ENCODE data around the gene FMNL2. TPM values are rescaled to one million over a fixed set of nuclear protein-coding genes. Genes with fewer than 3 reads are reported as not detected.

The FMNL2 gene
- total RNA-seq, 1 donor from 2014 or later = 12.0 TPM

DNA sequence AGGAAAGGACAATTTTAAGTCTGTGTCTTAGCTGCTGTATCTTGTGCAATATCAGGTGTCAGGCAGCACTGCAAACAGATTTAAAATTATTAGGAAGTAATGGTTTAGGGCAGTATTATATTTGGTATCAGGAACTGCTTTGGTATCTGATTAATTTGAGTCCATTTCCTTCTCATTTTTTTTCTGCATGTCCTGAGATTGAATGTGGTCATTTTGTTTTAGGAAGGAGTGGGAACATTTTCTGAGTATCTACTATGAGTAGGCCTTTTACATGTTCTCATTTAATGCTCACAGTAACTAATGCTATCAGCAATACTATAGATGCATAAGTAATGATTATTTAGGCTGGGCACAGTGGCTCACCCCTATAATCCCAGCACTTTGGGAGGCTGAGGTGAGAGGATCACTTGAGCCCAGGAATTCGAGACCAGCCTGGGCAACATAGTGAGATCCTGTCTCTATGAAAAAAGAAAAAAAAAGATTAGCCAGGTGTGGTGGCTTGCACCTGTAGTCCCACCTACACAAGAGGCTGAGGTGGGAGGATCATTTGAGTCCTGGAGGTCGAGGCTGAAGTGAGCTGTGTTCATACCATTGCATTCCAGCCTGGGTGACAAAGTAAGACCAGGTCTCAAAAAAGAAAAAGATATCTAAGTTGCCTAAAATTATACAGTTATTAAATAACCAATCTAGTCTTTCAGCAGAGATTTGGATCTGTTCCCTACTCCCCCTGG lies 4.7 kb downstream of the FMNL2 start:
- H3K4me3 ChIP-seq = no peak overlapping the region
- no peaks in the 10 kb centered on the region for H3K27me3 ChIP-seq
- intact Hi-C loops (cut with DNase I) = loop anchor here (5.0 to 10.0 kb wide), 6 partner anchors 68 to 378 kb away; partner anchors contain the start of genes ARL6IP6, PRPF40A and STAM2
- H3K4me1 ChIP-seq = peaks cover 2 to 26% of the 10 kb centered on the region in 2 donors
- no peak overlapping the region for H3K27ac ChIP-seq
- TF ChIP-seq, protein P1, sequence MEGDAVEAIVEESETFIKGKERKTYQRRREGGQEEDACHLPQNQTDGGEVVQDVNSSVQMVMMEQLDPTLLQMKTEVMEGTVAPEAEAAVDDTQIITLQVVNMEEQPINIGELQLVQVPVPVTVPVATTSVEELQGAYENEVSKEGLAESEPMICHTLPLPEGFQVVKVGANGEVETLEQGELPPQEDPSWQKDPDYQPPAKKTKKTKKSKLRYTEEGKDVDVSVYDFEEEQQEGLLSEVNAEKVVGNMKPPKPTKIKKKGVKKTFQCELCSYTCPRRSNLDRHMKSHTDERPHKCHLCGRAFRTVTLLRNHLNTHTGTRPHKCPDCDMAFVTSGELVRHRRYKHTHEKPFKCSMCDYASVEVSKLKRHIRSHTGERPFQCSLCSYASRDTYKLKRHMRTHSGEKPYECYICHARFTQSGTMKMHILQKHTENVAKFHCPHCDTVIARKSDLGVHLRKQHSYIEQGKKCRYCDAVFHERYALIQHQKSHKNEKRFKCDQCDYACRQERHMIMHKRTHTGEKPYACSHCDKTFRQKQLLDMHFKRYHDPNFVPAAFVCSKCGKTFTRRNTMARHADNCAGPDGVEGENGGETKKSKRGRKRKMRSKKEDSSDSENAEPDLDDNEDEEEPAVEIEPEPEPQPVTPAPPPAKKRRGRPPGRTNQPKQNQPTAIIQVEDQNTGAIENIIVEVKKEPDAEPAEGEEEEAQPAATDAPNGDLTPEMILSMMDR (IDR thresholded peaks at IDR 0.05) = no peak
- H3K36me3 ChIP-seq = peaks cover 0 to 5% of the 10 kb centered on the region in 2 donors
- H3K9me3 ChIP-seq = no peaks in the 10 kb centered on the region
- no peak for DNase-seq (ENCODE audit: low spot score in 2 of 2)

DNA sequence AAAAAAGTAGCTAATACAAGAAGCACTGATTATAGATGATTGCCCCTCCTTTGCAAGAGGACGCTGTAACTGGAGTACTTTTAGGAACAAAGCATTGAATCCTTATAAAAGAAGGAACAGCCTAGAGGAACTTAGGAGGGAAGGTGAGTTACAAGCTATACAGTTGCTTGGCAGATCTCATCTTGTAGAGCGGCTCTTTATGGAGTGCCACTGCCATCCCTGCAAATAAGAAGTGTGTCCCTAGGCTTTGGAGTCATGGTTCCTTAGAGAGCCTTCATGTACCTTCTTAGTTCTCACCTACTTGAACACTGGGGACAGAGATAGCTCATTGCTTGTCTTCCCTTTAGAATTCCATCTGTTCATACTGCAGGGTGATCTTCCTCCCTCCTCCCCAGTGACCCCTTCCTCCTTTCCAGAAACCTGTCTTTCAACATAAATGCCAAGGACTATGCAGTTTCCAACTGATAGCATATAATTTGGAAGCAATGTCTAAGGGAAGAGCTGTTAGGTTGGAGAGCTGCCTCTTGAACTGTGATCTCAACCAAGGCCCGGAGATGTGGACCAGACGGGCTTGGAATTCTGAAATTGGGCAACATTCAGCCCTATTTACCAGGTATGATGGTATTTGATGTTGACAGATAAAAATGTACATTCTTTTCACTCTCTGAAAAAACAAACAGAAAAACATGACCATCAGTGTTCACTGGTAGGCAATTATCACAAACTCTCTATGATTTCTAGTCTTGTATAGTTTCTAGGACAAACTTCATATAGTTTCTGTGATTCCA lies 7.5 kb downstream of the FMNL2 start:
- Histone ChIP-seq H3K4me1 (peaks cover 2 to 26% of the 10 kb centered on the region in 2 donors), H3K4me3 (no peak overlapping the region)
- intact Hi-C loops (cut with DNase I) = no loop called here

DNA sequence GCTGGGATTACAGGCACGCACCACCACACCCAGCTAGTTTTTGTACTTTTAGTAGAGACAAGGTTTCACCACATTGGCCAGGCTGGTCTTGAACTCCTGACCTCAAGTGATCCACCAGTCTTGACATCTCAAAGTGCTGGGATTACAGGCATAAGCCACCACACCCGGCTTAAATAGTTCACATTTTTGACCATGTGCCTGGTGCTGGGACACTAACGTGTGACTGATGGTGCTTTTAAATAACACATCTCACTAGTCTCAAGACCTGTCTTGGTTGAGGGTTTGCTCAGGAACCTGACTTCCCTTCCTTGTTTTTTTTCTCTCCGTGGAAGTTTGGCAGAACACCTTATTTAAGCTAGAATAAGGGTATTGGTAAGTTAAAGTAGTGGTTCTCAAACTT lies 8.5 kb downstream of the FMNL2 start:
- Histone ChIP-seq H3K9me3 (no peaks in the 10 kb centered on the region), H3K36me3 (peaks cover 0 to 5% of the 10 kb centered on the region in 2 donors), H3K4me1 (peaks cover 2 to 26% of the 10 kb centered on the region in 2 donors), H3K27me3 (no peaks in the 10 kb centered on the region), H3K27ac (no peak overlapping the region), H3K4me3 (no peak overlapping the region)
- intact Hi-C loops (cut with DNase I) = no loop called here
- DNase-seq (ENCODE audit: low spot score in 2 of 2) = no peak
- TF ChIP-seq, protein P1 (IDR thresholded peaks at IDR 0.05) = no peak

More for the DNA sequence above, 7.5 kb downstream of the FMNL2 start:
- Histone ChIP-seq H3K27ac (no peak overlapping the region), H3K27me3 (no peaks in the 10 kb centered on the region), H3K9me3 (no peaks in the 10 kb centered on the region), H3K36me3 (peaks cover 0 to 5% of the 10 kb centered on the region in 2 donors)
- TF ChIP-seq, protein P1 (IDR thresholded peaks at IDR 0.05) = no peak
- DNase-seq (ENCODE audit: low spot score in 2 of 2) = no peak

DNA sequence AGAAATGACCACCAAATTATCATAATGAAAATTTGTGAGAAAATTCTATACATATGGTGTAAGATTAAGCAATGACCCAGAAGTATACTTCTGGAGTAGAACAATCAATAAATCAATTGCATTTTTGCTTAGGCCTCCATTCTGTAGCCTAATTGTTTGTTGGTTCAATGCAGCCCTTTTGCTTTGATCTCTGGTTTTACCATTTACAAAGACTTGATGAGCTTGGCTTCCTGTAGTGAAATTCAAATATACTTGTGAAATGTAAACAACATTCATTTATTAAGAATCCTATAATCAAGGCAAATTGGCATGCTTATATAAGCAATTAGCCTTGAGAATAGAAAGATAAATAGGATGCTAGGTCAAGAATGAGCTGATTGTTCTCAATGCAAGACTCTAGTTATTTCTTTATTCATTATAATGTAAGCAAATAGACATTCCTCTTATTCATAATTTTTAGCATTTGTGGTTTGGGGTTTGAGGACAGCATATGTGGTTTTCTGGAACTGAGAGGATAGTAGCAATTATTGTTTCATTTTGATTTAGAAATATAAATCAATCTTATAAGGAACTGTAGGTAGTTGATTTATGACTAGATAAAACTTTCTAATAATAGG lies 9.7 kb downstream of the FMNL2 start:
- Histone ChIP-seq H3K27ac (no peak overlapping the region), H3K4me1 (peaks cover 2 to 23% of the 10 kb centered on the region in 2 donors), H3K27me3 (no peaks in the 10 kb centered on the region), H3K36me3 (peaks cover 0 to 5% of the 10 kb centered on the region in 2 donors), H3K9me3 (no peaks in the 10 kb centered on the region), H3K4me3 (no peak overlapping the region)
- intact Hi-C loops (cut with DNase I) = no loop called here
- no peak for DNase-seq (ENCODE audit: low spot score in 2 of 2)
- TF ChIP-seq, protein P1 (IDR thresholded peaks at IDR 0.05) = no peak

DNA sequence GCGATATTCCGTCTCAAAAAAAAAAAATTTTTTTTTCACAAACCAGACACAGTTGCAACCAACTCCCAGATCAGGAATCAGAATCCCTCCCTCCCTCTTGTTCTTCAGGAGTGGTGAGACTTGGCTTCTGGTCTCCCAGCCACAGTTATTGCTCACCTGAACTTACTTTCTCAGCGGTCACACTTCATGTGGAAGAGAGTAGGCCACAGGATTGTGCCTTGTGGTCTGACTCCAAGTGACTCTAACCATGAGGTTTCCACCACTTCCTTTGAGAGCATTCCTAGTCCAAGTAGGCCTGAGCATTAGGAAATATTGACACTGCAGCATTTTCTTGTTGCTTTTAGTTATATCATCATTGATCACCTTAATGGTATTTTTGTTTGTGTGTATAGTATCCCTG lies 12.1 kb downstream of the FMNL2 start:
- intact Hi-C loops (cut with DNase I) = no loop called here

More for the DNA sequence above, 12.1 kb downstream of the FMNL2 start:
- TF ChIP-seq, protein P1 (IDR thresholded peaks at IDR 0.05) = no peak
- no peak overlapping the region for H3K27ac ChIP-seq
- no peak overlapping the region for H3K4me3 ChIP-seq
- H3K9me3 ChIP-seq = no peaks in the 10 kb centered on the region
- peaks cover 0 to 5% of the 10 kb centered on the region in 2 donors for H3K36me3 ChIP-seq
- H3K4me1 ChIP-seq = peaks cover 0 to 5% of the 10 kb centered on the region in 2 donors
- H3K27me3 ChIP-seq = no peaks in the 10 kb centered on the region
- DNase-seq (ENCODE audit: low spot score in 2 of 2) = no peak
